ENCODE data around the gene ZNRF3. TPM values are rescaled to one million over a fixed set of nuclear protein-coding genes. Genes with fewer than 3 reads are reported as not detected.

Gene ZNRF3
- total and polyA plus RNA-seq, 2 donors, result 1.1 to 1.3 TPM

GRCh38 chr22:29056472-29056871 is 173.1 kb downstream of the ZNRF3 start:
- Histone ChIP-seq H3K9me3 (ENCODE audit: control insufficient read depth in 2 of 2, insufficient read depth in 1 of 2, low read length in 1 of 2) (no peaks in the 10 kb centered on the region), H3K4me3 (ENCODE audit: low read length in 2 of 2) (no peak overlapping the region), H3K36me3 (ENCODE audit: control insufficient read depth in 2 of 2, insufficient read depth in 2 of 2, low read length in 1 of 2) (no peaks in the 10 kb centered on the region), H3K27me3 (ENCODE audit: control insufficient read depth in 2 of 2, insufficient read depth in 1 of 2, low read length in 1 of 2) (peaks cover 0 to 13% of the 10 kb centered on the region in 2 donors), H3K4me1 (ENCODE audit: control insufficient read depth in 2 of 2, insufficient read depth in 2 of 2, low read length in 2 of 2) (no peaks in the 10 kb centered on the region), H3K27ac (ENCODE audit: low read depth in 1 of 2, low read length in 1 of 2) (no peak overlapping the region)
- DNase-seq (ENCODE audit: low read depth in 6 of 9, low spot score in 9 of 9), result no peak
- 97% methylated on average over 3 of the region's 3 CpGs for WGBS

- Histone ChIP-seq H3K9me3 (ENCODE audit: control insufficient read depth in 2 of 2, insufficient read depth in 1 of 2, low read length in 1 of 2) (no peaks in the 10 kb centered on the region), H3K4me1 (ENCODE audit: control insufficient read depth in 2 of 2, insufficient read depth in 2 of 2, low read length in 2 of 2) (peaks cover under 1 to 3% of the 10 kb centered on the region in 2 donors), H3K36me3 (ENCODE audit: control insufficient read depth in 2 of 2, insufficient read depth in 2 of 2, low read length in 1 of 2) (no peaks in the 10 kb centered on the region), H3K27ac (ENCODE audit: low read depth in 1 of 2, low read length in 1 of 2) (no peak overlapping the region), H3K27me3 (ENCODE audit: control insufficient read depth in 2 of 2, insufficient read depth in 1 of 2, low read length in 1 of 2) (peaks cover 0 to 24% of the 10 kb centered on the region in 2 donors), H3K4me3 (ENCODE audit: low read length in 2 of 2) (no peak overlapping the region)
- WGBS, result 58% methylated on average over 12 of the region's 12 CpGs
- no peak for DNase-seq (ENCODE audit: low read depth in 6 of 9, low spot score in 9 of 9)
These were observed 177.0 kb downstream of the ZNRF3 start for GRCh38 chr22:29060251-29060869.

GRCh38 chr22:29060931-29061330 is 177.6 kb downstream of the ZNRF3 start:
- peaks cover 4 to 7% of the 10 kb centered on the region in 2 donors for H3K4me1 ChIP-seq (ENCODE audit: control insufficient read depth in 2 of 2, insufficient read depth in 2 of 2, low read length in 2 of 2)
- H3K27me3 ChIP-seq (ENCODE audit: control insufficient read depth in 2 of 2, insufficient read depth in 1 of 2, low read length in 1 of 2), result peaks cover 0 to 22% of the 10 kb centered on the region in 2 donors
- H3K36me3 ChIP-seq (ENCODE audit: control insufficient read depth in 2 of 2, insufficient read depth in 2 of 2, low read length in 1 of 2), result no peaks in the 10 kb centered on the region
- no peaks in the 10 kb centered on the region for H3K9me3 ChIP-seq (ENCODE audit: control insufficient read depth in 2 of 2, insufficient read depth in 1 of 2, low read length in 1 of 2)
- H3K27ac ChIP-seq (ENCODE audit: low read depth in 1 of 2, low read length in 1 of 2), result no peak overlapping the region
- WGBS, result 70% methylated on average over 7 of the region's 7 CpGs
- no peak overlapping the region for H3K4me3 ChIP-seq (ENCODE audit: low read length in 2 of 2)
- no peak for DNase-seq (ENCODE audit: low read depth in 6 of 9, low spot score in 9 of 9)

GRCh38 chr22:29061773-29062172 is 178.4 kb downstream of the ZNRF3 start, which contains the start of gene C22orf31:
Gene C22orf31 (minus strand): TSS chr22:29061831. CDS start chr22:29061792, 39 bp downstream.
- DNase-seq (ENCODE audit: low read depth in 6 of 9, low spot score in 9 of 9), result no peak
- H3K27ac ChIP-seq (ENCODE audit: low read depth in 1 of 2, low read length in 1 of 2), result no peak within 1 kb of the TSS
- 48% methylated on average over 2 of the region's 2 CpGs for WGBS
- H3K27me3 ChIP-seq (ENCODE audit: control insufficient read depth in 2 of 2, insufficient read depth in 1 of 2, low read length in 1 of 2), result peaks cover 0 to 25% of the 10 kb centered on the region in 2 donors
- H3K9me3 ChIP-seq (ENCODE audit: control insufficient read depth in 2 of 2, insufficient read depth in 1 of 2, low read length in 1 of 2), result no peaks in the 10 kb centered on the region
- no peak within 1 kb of the TSS for H3K4me3 ChIP-seq (ENCODE audit: low read length in 2 of 2)
- H3K4me1 ChIP-seq (ENCODE audit: control insufficient read depth in 2 of 2, insufficient read depth in 2 of 2, low read length in 2 of 2), result peaks cover 4 to 10% of the 10 kb centered on the region in 2 donors
- no peaks in the 10 kb centered on the region for H3K36me3 ChIP-seq (ENCODE audit: control insufficient read depth in 2 of 2, insufficient read depth in 2 of 2, low read length in 1 of 2)

GRCh38 chr22:29062286-29062821 is 179.0 kb downstream of the ZNRF3 start:
- Histone ChIP-seq H3K27ac (ENCODE audit: low read depth in 1 of 2, low read length in 1 of 2) (no peak overlapping the region), H3K4me1 (ENCODE audit: control insufficient read depth in 2 of 2, insufficient read depth in 2 of 2, low read length in 2 of 2) (peaks cover 4 to 10% of the 10 kb centered on the region in 2 donors), H3K36me3 (ENCODE audit: control insufficient read depth in 2 of 2, insufficient read depth in 2 of 2, low read length in 1 of 2) (no peaks in the 10 kb centered on the region), H3K9me3 (ENCODE audit: control insufficient read depth in 2 of 2, insufficient read depth in 1 of 2, low read length in 1 of 2) (no peaks in the 10 kb centered on the region), H3K27me3 (ENCODE audit: control insufficient read depth in 2 of 2, insufficient read depth in 1 of 2, low read length in 1 of 2) (peaks cover 0 to 27% of the 10 kb centered on the region in 2 donors), H3K4me3 (ENCODE audit: low read length in 2 of 2) (no peak overlapping the region)
- no peak for DNase-seq (ENCODE audit: low read depth in 6 of 9, low spot score in 9 of 9)
- WGBS, result 82% methylated on average over 8 of the region's 8 CpGs

- peaks cover 15 to 22% of the 10 kb centered on the region in 2 donors for H3K4me1 ChIP-seq (ENCODE audit: control insufficient read depth in 2 of 2, insufficient read depth in 2 of 2, low read length in 2 of 2)
- peaks cover 0 to 35% of the 10 kb centered on the region in 2 donors for H3K27me3 ChIP-seq (ENCODE audit: control insufficient read depth in 2 of 2, insufficient read depth in 1 of 2, low read length in 1 of 2)
- no peak overlapping the region for H3K4me3 ChIP-seq (ENCODE audit: low read length in 2 of 2)
- no peaks in the 10 kb centered on the region for H3K36me3 ChIP-seq (ENCODE audit: control insufficient read depth in 2 of 2, insufficient read depth in 2 of 2, low read length in 1 of 2)
- WGBS, result 11% methylated on average over 7 of the region's 7 CpGs
- no peaks in the 10 kb centered on the region for H3K9me3 ChIP-seq (ENCODE audit: control insufficient read depth in 2 of 2, insufficient read depth in 1 of 2, low read length in 1 of 2)
- no peak overlapping the region for H3K27ac ChIP-seq (ENCODE audit: low read depth in 1 of 2, low read length in 1 of 2)
- DNase-seq (ENCODE audit: low read depth in 6 of 9, low spot score in 9 of 9), result no peak
These were observed 182.3 kb downstream of the ZNRF3 start for GRCh38 chr22:29065468-29066190.

GRCh38 chr22:29069463-29069862 is 186.1 kb downstream of the ZNRF3 start:
- Histone ChIP-seq H3K27ac (ENCODE audit: low read depth in 1 of 2, low read length in 1 of 2) (peak overlapping the region in 1 of 2 donors; percentile 36), H3K27me3 (ENCODE audit: control insufficient read depth in 2 of 2, insufficient read depth in 1 of 2, low read length in 1 of 2) (peaks cover 9 to 56% of the 10 kb centered on the region in 2 donors), H3K9me3 (ENCODE audit: control insufficient read depth in 2 of 2, insufficient read depth in 1 of 2, low read length in 1 of 2) (peaks cover 0 to 4% of the 10 kb centered on the region in 2 donors), H3K4me3 (ENCODE audit: low read length in 2 of 2) (no peak overlapping the region), H3K36me3 (ENCODE audit: control insufficient read depth in 2 of 2, insufficient read depth in 2 of 2, low read length in 1 of 2) (no peaks in the 10 kb centered on the region), H3K4me1 (ENCODE audit: control insufficient read depth in 2 of 2, insufficient read depth in 2 of 2, low read length in 2 of 2) (peaks cover 33 to 56% of the 10 kb centered on the region in 2 donors)
- no peak for DNase-seq (ENCODE audit: low read depth in 6 of 9, low spot score in 9 of 9)
- 84% methylated on average over 4 of the region's 4 CpGs for WGBS

- DNase-seq (ENCODE audit: low read depth in 6 of 9, low spot score in 9 of 9), result no peak
- Histone ChIP-seq H3K27ac (ENCODE audit: low read depth in 1 of 2, low read length in 1 of 2) (peak overlapping the region in 1 of 2 donors; percentile 58), H3K36me3 (ENCODE audit: control insufficient read depth in 2 of 2, insufficient read depth in 2 of 2, low read length in 1 of 2) (no peaks in the 10 kb centered on the region), H3K4me3 (ENCODE audit: low read length in 2 of 2) (no peak overlapping the region), H3K27me3 (ENCODE audit: control insufficient read depth in 2 of 2, insufficient read depth in 1 of 2, low read length in 1 of 2) (peaks cover 9 to 62% of the 10 kb centered on the region in 2 donors), H3K9me3 (ENCODE audit: control insufficient read depth in 2 of 2, insufficient read depth in 1 of 2, low read length in 1 of 2) (peaks cover 0 to 4% of the 10 kb centered on the region in 2 donors), H3K4me1 (ENCODE audit: control insufficient read depth in 2 of 2, insufficient read depth in 2 of 2, low read length in 2 of 2) (peaks cover 38 to 63% of the 10 kb centered on the region in 2 donors)
- 99% methylated on average over 4 of the region's 4 CpGs for WGBS
These were observed 187.1 kb downstream of the ZNRF3 start for GRCh38 chr22:29070490-29070889.

Measured in thymus (tissue), 11 donors.